Testis (tissue), 2 donors: ENCODE results near the gene CYP21A2.

ENCODE experiments used
- CTCF ChIP-seq, 3 experiments: fragments of 450-650 bp in 2 of 3; fragments of 200-600 bp in 1 of 3; sonication (generic) in 1 of 3; IDR thresholded peaks; one replicate each; pipeline ENCODE4 v1.5.1; 2016 to 2019; ENCODE audit warnings: antibody characterized with exemption in 3 of 3, mild to moderate bottlenecking in 2 of 3, moderate library complexity in 1 of 3
- POLR2A ChIP-seq: fragments of 450-650 bp; IDR thresholded peaks from one replicate; pipeline ENCODE4 v1.6.1; 2017; ENCODE audit warnings: antibody characterized with exemption, mild to moderate bottlenecking, moderate library complexity

- no peak for TF ChIP-seq CTCF (IDR thresholded peaks at IDR 0.05)
- no peak for TF ChIP-seq POLR2A
Measured at GRCh38 chr6:32088487-32089049, 50.4 kb downstream of the CYP21A2 start.
